HG03175 (cell line): ENCODE measurements around the gene WAPL.

Experiments
- ATAC-seq: cut with Tn5 transposase; IDR thresholded peaks from one replicate; pipeline ENCODE4 v1.9.1; 2021; ENCODE audit warnings: mild to moderate bottlenecking, moderate library complexity; ENCODE audit not compliant: unreplicated experiment

Gene WAPL

GRCh38 chr10:86480571-86480970, 41.0 kb downstream of the WAPL start:
- ATAC-seq = no peak

GRCh38 chr10:86472061-86472460, 49.5 kb downstream of the WAPL start:
- no peak for ATAC-seq

- no peak for ATAC-seq
These were observed 59.4 kb downstream of the WAPL start for GRCh38 chr10:86461963-86462804.

- peak; percentile 62 for ATAC-seq
These were observed 70.0 kb downstream of the WAPL start for GRCh38 chr10:86451604-86451960.

- no peak for ATAC-seq
These were observed 70.6 kb downstream of the WAPL start for GRCh38 chr10:86450806-86451603.

- ATAC-seq = no peak
These were observed 71.5 kb downstream of the WAPL start for GRCh38 chr10:86449926-86450558.

GRCh38 chr10:86447432-86447831, 74.2 kb downstream of the WAPL start:
- no peak for ATAC-seq

GRCh38 chr10:86446987-86447386, 74.6 kb downstream of the WAPL start:
- no peak for ATAC-seq

- ATAC-seq = no peak
These were observed 75.2 kb downstream of the WAPL start for GRCh38 chr10:86446440-86446839.

- ATAC-seq = no peak
These were observed 77.7 kb downstream of the WAPL start for GRCh38 chr10:86443936-86444335.

- ATAC-seq = no peak
These were observed 78.5 kb downstream of the WAPL start for GRCh38 chr10:86443069-86443468.

GRCh38 chr10:86440874-86441843, 80.4 kb downstream of the WAPL start:
- no peak for ATAC-seq

GRCh38 chr10:86439544-86439943, 82.0 kb downstream of the WAPL start:
- ATAC-seq = no peak

- no peak for ATAC-seq
These were observed 83.4 kb downstream of the WAPL start for GRCh38 chr10:86438091-86438749.

- no peak for ATAC-seq
These were observed 84.1 kb downstream of the WAPL start for GRCh38 chr10:86437447-86437846.

GRCh38 chr10:86436963-86437362, 84.6 kb downstream of the WAPL start:
- ATAC-seq = no peak

GRCh38 chr10:86434656-86435055, 86.9 kb downstream of the WAPL start:
- no peak for ATAC-seq

- ATAC-seq = no peak
These were observed 97.9 kb downstream of the WAPL start for GRCh38 chr10:86423739-86424138.

- ATAC-seq = no peak
These were observed 102.5 kb downstream of the WAPL start for GRCh38 chr10:86419101-86419500.

GRCh38 chr10:86415583-86415982, 106.0 kb downstream of the WAPL start:
- no peak for ATAC-seq
